Measurements from ENCODE around the gene PSMG4. TPM values are rescaled to one million over a fixed set of nuclear protein-coding genes. Genes with fewer than 3 reads are reported as not detected.

PSMG4 gene
- total RNA-seq, 2 experiments from 2014 or later: 50.2 to 53.9 TPM

GRCh38 chr6:3301506-3301905 is 42.8 kb downstream of the PSMG4 start:
- ATAC-seq (no peak), DNase-seq (no peak)
- CTCF ChIA-PET: no interaction called here
- Mint-ChIP-seq H3K36me3 (ENCODE audit: low read depth) (no peaks in the 10 kb centered on the region), H3K4me1 (ENCODE audit: low read depth) (no peaks in the 10 kb centered on the region), H3K27ac (no peak overlapping the region), H3K4me3 (no peak overlapping the region), H3K9me3 (peaks cover 1% of the 10 kb centered on the region), H3K27me3 (peaks cover 2% of the 10 kb centered on the region)
- POLR2A ChIA-PET: interaction anchor here (0.6 kb wide), 1 partner anchor 686 kb away, joined by 3 read pairs; no protein-coding TSS in a partner anchor
- intact Hi-C loops (cut with micrococcal nuclease): no loop called here
- TF ChIP-seq, protein P1, sequence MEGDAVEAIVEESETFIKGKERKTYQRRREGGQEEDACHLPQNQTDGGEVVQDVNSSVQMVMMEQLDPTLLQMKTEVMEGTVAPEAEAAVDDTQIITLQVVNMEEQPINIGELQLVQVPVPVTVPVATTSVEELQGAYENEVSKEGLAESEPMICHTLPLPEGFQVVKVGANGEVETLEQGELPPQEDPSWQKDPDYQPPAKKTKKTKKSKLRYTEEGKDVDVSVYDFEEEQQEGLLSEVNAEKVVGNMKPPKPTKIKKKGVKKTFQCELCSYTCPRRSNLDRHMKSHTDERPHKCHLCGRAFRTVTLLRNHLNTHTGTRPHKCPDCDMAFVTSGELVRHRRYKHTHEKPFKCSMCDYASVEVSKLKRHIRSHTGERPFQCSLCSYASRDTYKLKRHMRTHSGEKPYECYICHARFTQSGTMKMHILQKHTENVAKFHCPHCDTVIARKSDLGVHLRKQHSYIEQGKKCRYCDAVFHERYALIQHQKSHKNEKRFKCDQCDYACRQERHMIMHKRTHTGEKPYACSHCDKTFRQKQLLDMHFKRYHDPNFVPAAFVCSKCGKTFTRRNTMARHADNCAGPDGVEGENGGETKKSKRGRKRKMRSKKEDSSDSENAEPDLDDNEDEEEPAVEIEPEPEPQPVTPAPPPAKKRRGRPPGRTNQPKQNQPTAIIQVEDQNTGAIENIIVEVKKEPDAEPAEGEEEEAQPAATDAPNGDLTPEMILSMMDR (IDR thresholded peaks at IDR 0.05): no peak

DNA sequence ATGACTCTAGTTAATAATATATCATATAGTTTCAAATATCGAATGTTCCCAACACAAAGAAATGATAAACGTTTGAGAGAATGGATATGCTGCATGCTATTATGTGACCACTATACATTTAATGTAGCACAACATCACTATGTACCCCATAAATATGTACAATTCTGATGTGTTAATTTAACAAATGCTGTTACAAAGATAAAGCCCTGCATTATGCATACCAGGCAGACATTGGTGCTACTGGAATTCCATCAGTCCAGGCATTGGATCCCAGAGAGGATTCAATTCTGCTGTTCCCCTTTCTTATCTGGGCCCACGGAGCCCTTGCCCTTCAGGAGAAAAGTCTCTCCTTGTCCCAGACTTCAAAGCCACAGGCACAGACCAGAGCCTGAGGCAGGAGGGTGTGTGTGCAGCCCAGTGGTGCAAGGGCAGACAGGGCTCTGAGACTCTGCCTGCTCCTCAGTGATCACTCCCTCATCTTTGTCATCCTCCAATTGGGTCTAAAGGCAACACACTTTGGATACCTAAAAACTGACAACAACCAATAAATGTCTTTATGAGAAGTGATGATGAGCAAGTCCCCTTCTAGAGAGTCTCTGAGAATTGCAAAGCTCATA is 45.2 kb downstream of the PSMG4 start:
- ChIA-PET CTCF (interaction anchor here (1.7 kb wide), 1 partner anchor 24 kb away, joined by 4 read pairs; no protein-coding TSS in a partner anchor), POLR2A (interaction anchor here (0.6 kb wide), 1 partner anchor 451 kb away, joined by 3 read pairs; no protein-coding TSS in a partner anchor)
- no peak overlapping the region for H3K27ac Mint-ChIP-seq
- H3K4me1 Mint-ChIP-seq (ENCODE audit: low read depth): no peaks in the 10 kb centered on the region
- H3K36me3 Mint-ChIP-seq (ENCODE audit: low read depth): no peaks in the 10 kb centered on the region
- TF ChIP-seq, protein P1 (IDR thresholded peaks at IDR 0.05): no peak
- no peak overlapping the region for H3K4me3 Mint-ChIP-seq
- peaks cover 2% of the 10 kb centered on the region for H3K27me3 Mint-ChIP-seq
- no peak for ATAC-seq
- DNase-seq: no peak
- intact Hi-C loops (cut with micrococcal nuclease): no loop called here
- peaks cover 1% of the 10 kb centered on the region for H3K9me3 Mint-ChIP-seq

- no peak overlapping the region for H3K27ac Mint-ChIP-seq
- H3K27me3 Mint-ChIP-seq: peaks cover 2% of the 10 kb centered on the region
- peaks cover 1% of the 10 kb centered on the region for H3K9me3 Mint-ChIP-seq
- no peaks in the 10 kb centered on the region for H3K4me1 Mint-ChIP-seq (ENCODE audit: low read depth)
- TF ChIP-seq, protein P1 (IDR thresholded peaks at IDR 0.05): no peak
- CTCF ChIA-PET: interaction anchor here (1.7 kb wide), 1 partner anchor 25 kb away, joined by 4 read pairs; no protein-coding TSS in a partner anchor
- intact Hi-C loops (cut with micrococcal nuclease): no loop called here
- ATAC-seq: no peak
- DNase-seq: no peak
- POLR2A ChIA-PET: no interaction called here
- H3K4me3 Mint-ChIP-seq: no peak overlapping the region
- no peaks in the 10 kb centered on the region for H3K36me3 Mint-ChIP-seq (ENCODE audit: low read depth)
Measured at GRCh38 chr6:3304500-3305215, 45.9 kb downstream of the PSMG4 start.

GRCh38 chr6:3305216-3305565 is 46.4 kb downstream of the PSMG4 start:
- H3K36me3 Mint-ChIP-seq (ENCODE audit: low read depth): no peaks in the 10 kb centered on the region
- H3K4me1 Mint-ChIP-seq (ENCODE audit: low read depth): no peaks in the 10 kb centered on the region
- intact Hi-C loops (cut with micrococcal nuclease): no loop called here
- ChIA-PET POLR2A (no interaction called here), CTCF (no interaction called here)
- DNase-seq (no peak), ATAC-seq (no peak)
- no peak overlapping the region for H3K27ac Mint-ChIP-seq
- H3K9me3 Mint-ChIP-seq: peaks cover 1% of the 10 kb centered on the region
- TF ChIP-seq, protein P1 (IDR thresholded peaks at IDR 0.05): no peak
- peaks cover 2% of the 10 kb centered on the region for H3K27me3 Mint-ChIP-seq
- no peak overlapping the region for H3K4me3 Mint-ChIP-seq

DNA sequence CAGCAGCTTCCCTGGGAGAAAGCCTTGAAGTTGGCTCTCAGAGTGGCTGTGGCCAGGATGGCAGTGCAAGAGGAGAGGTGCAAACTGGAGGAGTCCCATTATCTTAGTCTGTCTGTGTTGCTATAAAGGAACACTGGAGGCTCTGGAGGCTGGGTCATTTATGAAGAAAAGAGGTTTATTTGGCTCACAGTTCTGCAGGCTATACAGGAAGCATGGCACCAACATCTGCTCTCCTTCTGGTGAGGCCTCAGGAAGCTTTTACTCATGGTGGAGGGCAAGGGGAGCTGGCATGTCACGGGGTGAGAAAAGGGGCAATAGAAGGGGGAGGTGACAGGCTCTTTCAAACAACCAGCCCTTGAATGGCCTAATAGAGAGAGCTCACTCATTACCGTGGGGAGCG is 47.1 kb downstream of the PSMG4 start:
- CTCF ChIA-PET: no interaction called here
- Mint-ChIP-seq H3K36me3 (ENCODE audit: low read depth) (no peaks in the 10 kb centered on the region), H3K27me3 (peaks cover 2% of the 10 kb centered on the region), H3K4me3 (no peak overlapping the region), H3K4me1 (ENCODE audit: low read depth) (no peaks in the 10 kb centered on the region), H3K27ac (no peak overlapping the region), H3K9me3 (peaks cover 1% of the 10 kb centered on the region)
- ATAC-seq (no peak), DNase-seq (no peak)
- TF ChIP-seq, protein P1 (IDR thresholded peaks at IDR 0.05): no peak
- intact Hi-C loops (cut with micrococcal nuclease): no loop called here
- POLR2A ChIA-PET: no interaction called here

Data from activated CD8-positive, alpha-beta T cell treated with anti-CD3 and anti-CD28 coated beads for 36 hours (primary cell).